A673 (cell line): ENCODE results near the gene SEPHS2. TPM values are rescaled to one million over a fixed set of nuclear protein-coding genes. Genes with fewer than 3 reads are reported as not detected.
"Not testable (repeated sequence)": the region's sequence is repeated elsewhere in the genome, so short reads cannot be mapped to it uniquely, and the experiment has no call there.

ENCODE experiments used
- BruUV-seq: library from RNA; stranded (reverse); fragments of 400-500 nt; replicated peaks from 2 replicates; lab custom pipeline; 2021; lab: Mats Ljungman, UMichigan
- CTCF ChIA-PET: fragments of 300-600 bp; sonication (Branson Sonifier 250); formaldehyde crosslinking; loops from one replicate; lab custom pipeline; 2022; ENCODE audit warnings: antibody characterized with exemption; lab: Charles Lee
- POLR2A ChIA-PET: fragments of 300-600 bp; sonication (Branson Sonifier 250); formaldehyde crosslinking; loops from one replicate; lab custom pipeline; 2022; ENCODE audit warnings: antibody characterized with exemption; ENCODE audit not compliant: low non-redundant PET; lab: Charles Lee
- DNase-seq: peaks from one replicate; pipeline ENCODE4 v3.0.0-alpha.2; 2015; ENCODE audit warnings: low spot score
- H3K27ac ChIP-seq: fragments of 200-600 bp; sonication (generic); 2 replicates; pipeline ENCODE4 v1.5.1; 2016; ENCODE audit warnings: mixed run types, low read depth, mild to moderate bottlenecking, mixed read lengths, antibody characterized with exemption, low read length; ENCODE audit not compliant: poor library complexity, severe bottlenecking
- H3K27me3 ChIP-seq: fragments of 200-600 bp; sonication (generic); replicated peaks from 2 replicates; pipeline ENCODE4 v1.6.1; 2017; ENCODE audit warnings: mixed run types, low read depth, mild to moderate bottlenecking, mixed read lengths, antibody characterized with exemption, low read length; ENCODE audit not compliant: insufficient read depth, poor library complexity
- H3K36me3 ChIP-seq: fragments of 200-600 bp; sonication (generic); 2 replicates; pipeline ENCODE4 v1.6.1; 2016; ENCODE audit warnings: mixed run types, mild to moderate bottlenecking, mixed read lengths, antibody characterized with exemption, low read length; ENCODE audit not compliant: insufficient read depth, poor library complexity, severe bottlenecking
- H3K4me1 ChIP-seq: fragments of 200-600 bp; sonication (generic); 2 replicates; pipeline ENCODE4 v1.6.1; 2017; ENCODE audit warnings: mixed run types, mild to moderate bottlenecking, mixed read lengths, antibody characterized with exemption, low read length; ENCODE audit not compliant: insufficient read depth, poor library complexity, severe bottlenecking
- H3K4me3 ChIP-seq: fragments of 200-600 bp; sonication (generic); 2 replicates; pipeline ENCODE4 v1.5.1; 2016; ENCODE audit warnings: low read depth, mixed run types, mild to moderate bottlenecking, mixed read lengths, low read length; ENCODE audit not compliant: poor library complexity, severe bottlenecking
- H3K9me3 ChIP-seq: fragments of 200-600 bp; sonication (generic); 2 replicates; pipeline ENCODE4 v1.6.1; 2016; ENCODE audit warnings: mixed run types, low read depth, mild to moderate bottlenecking, mixed read lengths, antibody characterized with exemption, low read length; ENCODE audit not compliant: poor library complexity, severe bottlenecking
- EZH2 ChIP-seq: fragments of 200-600 bp; sonication (generic); IDR thresholded peaks from 2 replicates; pipeline ENCODE4 v1.6.1; 2017; ENCODE audit warnings: borderline replicate concordance, low read depth, mild to moderate bottlenecking, mixed read lengths, antibody characterized with exemption, low read length; ENCODE audit not compliant: poor library complexity, severe bottlenecking
- intact Hi-C: fragments of 100-400 bp; cut with micrococcal nuclease; formaldehyde crosslinking; loops from one replicate; pipeline ENCODE4 v1.10.0; 2022; ENCODE audit not compliant: unreplicated experiment
- total RNA-seq: library from RNA; stranded (reverse); gene quantifications from 2 replicates; pipeline ENCODE4 v1.2.3, GENCODE V29; 2021
- TF ChIP-seq, protein P1 (sequence below): fragments of 300-800, 200-600 bp; sonication (generic); conservative IDR thresholded peaks from 2 replicates; pipeline ENCODE4 v1.5.1; 2017; ENCODE audit warnings: low read depth, mild to moderate bottlenecking, antibody characterized with exemption, low read length, moderate library complexity, mixed read lengths

The SEPHS2 gene
- total RNA-seq, 1 experiment from 2014 or later: 54.2 TPM

DNA sequence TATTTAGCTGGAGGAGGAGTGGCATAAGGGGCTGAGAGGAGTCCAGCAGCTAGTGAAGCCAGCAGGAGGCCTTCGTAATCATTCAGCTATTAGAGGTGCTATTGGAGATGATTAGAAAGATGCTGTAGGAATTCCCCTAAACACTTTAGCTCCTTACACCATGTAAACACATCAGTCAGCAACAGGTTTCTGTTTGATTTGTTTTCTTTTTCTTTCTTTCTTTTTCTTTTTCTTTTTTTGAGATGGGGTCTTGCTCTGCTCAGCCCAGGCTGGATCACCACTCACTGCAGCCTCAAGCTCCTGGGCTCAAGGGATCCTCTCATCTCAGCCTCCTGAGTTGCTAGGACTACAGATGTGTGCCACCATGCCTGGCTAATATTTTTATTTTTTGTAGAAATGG lies 10.6 kb upstream of the SEPHS2 start:
- no peaks in the 10 kb centered on the region for H3K36me3 ChIP-seq
- no peak for DNase-seq
- H3K27ac ChIP-seq: no peak overlapping the region
- POLR2A ChIA-PET: no interaction called here
- no peaks in the 10 kb centered on the region for H3K4me1 ChIP-seq
- no peak overlapping the region for H3K4me3 ChIP-seq
- intact Hi-C loops: no loop called here
- no peaks in the 10 kb centered on the region for H3K9me3 ChIP-seq
- CTCF ChIA-PET: no interaction called here
- TF ChIP-seq, protein P1, sequence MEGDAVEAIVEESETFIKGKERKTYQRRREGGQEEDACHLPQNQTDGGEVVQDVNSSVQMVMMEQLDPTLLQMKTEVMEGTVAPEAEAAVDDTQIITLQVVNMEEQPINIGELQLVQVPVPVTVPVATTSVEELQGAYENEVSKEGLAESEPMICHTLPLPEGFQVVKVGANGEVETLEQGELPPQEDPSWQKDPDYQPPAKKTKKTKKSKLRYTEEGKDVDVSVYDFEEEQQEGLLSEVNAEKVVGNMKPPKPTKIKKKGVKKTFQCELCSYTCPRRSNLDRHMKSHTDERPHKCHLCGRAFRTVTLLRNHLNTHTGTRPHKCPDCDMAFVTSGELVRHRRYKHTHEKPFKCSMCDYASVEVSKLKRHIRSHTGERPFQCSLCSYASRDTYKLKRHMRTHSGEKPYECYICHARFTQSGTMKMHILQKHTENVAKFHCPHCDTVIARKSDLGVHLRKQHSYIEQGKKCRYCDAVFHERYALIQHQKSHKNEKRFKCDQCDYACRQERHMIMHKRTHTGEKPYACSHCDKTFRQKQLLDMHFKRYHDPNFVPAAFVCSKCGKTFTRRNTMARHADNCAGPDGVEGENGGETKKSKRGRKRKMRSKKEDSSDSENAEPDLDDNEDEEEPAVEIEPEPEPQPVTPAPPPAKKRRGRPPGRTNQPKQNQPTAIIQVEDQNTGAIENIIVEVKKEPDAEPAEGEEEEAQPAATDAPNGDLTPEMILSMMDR: no peak
- TF ChIP-seq EZH2: no peak
- no TSS peak for BruUV-seq
- no peaks in the 10 kb centered on the region for H3K27me3 ChIP-seq

DNA sequence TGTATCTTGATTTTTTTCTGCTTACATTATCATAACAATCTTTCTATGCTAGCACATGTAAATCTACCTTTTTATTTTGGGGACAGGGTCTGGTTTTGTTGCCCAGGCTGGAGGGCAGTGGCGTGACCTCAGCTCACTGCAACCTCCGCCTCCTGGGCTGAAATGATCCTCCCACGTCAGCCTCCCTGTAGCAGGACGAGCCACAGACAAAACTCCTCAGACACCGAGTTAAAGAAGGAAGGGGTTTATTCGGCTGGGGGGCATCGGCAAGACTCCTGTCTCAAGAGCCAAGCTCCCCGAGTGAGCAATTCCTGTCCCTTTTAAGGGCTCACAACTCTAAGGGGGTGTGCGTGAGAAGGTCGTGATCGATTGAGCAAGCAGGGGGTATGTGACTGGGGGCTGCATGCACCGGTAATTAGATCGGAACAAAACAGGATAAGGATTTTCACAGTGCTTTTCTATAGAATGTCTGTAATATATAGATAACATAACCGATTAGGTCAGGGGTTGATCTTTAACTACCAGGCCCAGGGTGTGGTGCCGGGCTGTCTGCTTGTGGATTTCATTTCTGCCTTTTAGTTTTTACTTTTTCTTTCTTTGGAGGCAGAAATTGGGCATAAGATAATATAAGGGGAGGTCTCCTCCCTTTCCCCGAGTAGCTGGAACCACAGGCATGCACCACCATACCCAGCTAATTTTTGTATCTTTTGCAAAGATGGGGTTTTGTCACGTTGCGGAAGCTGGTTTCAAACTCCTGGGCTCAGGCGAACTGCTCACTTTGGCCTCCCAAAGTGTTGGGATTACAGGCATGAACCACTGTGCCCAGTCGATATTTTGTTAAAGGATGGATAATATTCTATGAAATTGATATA lies 7.3 kb upstream of the SEPHS2 start:
- BruUV-seq, H3K27me3 ChIP-seq, H3K4me1 ChIP-seq, H3K4me3 ChIP-seq, H3K27ac ChIP-seq, POLR2A ChIA-PET, H3K36me3 ChIP-seq, H3K9me3 ChIP-seq, DNase-seq, intact Hi-C loops: not testable (repeated sequence)
- CTCF ChIA-PET: interaction anchor here (0.7 kb wide), 1 partner anchor 370 kb away, joined by 3 read pairs; no protein-coding TSS in a partner anchor

DNA sequence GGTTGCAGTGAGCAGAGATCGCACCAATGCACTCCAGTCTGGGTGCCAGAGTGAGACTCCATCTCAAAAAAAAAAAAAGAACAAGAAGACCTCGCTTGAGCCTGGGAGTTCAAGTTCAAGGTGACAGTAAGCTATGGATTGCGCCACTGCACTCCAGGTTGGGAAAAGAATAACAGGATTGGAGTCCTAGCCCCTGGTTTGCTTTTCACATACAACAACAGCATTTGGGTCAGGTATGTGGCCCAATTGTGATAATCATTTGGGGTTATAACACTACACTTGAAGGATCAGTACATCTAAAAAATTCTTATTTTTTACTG lies 3.4 kb upstream of the SEPHS2 start:
- intact Hi-C loops: loop anchor here (1.0 to 10.0 kb wide), 2 partner anchors 46 to 149 kb away; no protein-coding TSS in a partner anchor
- no TSS peak for BruUV-seq
- H3K27me3 ChIP-seq: no peaks in the 10 kb centered on the region
- POLR2A ChIA-PET: no interaction called here
- no peak overlapping the region for H3K4me3 ChIP-seq
- CTCF ChIA-PET: interaction anchor here (1.3 kb wide), 1 partner anchor 172 kb away, joined by 3 read pairs; no protein-coding TSS in a partner anchor
- H3K36me3 ChIP-seq: no peaks in the 10 kb centered on the region
- peaks cover 13% of the 10 kb centered on the region for H3K4me1 ChIP-seq
- no peak overlapping the region for H3K27ac ChIP-seq
- DNase-seq: no peak
- H3K9me3 ChIP-seq: no peaks in the 10 kb centered on the region
- TF ChIP-seq, protein P1: no peak
- no peak for TF ChIP-seq EZH2
